ENCODE measurements around the gene FAM90A1.
A peak's percentile ranks its signal among the peaks of the same experiment; 100 is the strongest.
"Not testable (repeated sequence)": the region's sequence is repeated elsewhere in the genome, so short reads cannot be mapped to it uniquely, and the experiment has no call there.

The FAM90A1 gene

GRCh38 chr12:8233300-8233855, 6.0 kb upstream of the FAM90A1 start:
- DNase-seq (ENCODE audit: low read depth in 2 of 2): not testable (repeated sequence)

GRCh38 chr12:8231666-8232608, 4.5 kb upstream of the FAM90A1 start:
- DNase-seq (ENCODE audit: low read depth in 2 of 2): peak; percentile 54 to 67

GRCh38 chr12:8231049-8231448, 3.6 kb upstream of the FAM90A1 start:
- not testable (repeated sequence) for DNase-seq (ENCODE audit: low read depth in 2 of 2)

GRCh38 chr12:8229486-8229885, 2.1 kb upstream of the FAM90A1 start:
- not testable (repeated sequence) for DNase-seq (ENCODE audit: low read depth in 2 of 2)

GRCh38 chr12:8228607-8229006, 1.2 kb upstream of the FAM90A1 start:
- DNase-seq (ENCODE audit: low read depth in 2 of 2): not testable (repeated sequence)

- not testable (repeated sequence) for DNase-seq (ENCODE audit: low read depth in 2 of 2)
Measured at GRCh38 chr12:8227732-8228077, 287 bp upstream of the FAM90A1 start.

GRCh38 chr12:8226355-8226754, 1.1 kb downstream of the FAM90A1 start:
- DNase-seq (ENCODE audit: low read depth in 2 of 2): no peak

- not testable (repeated sequence) for DNase-seq (ENCODE audit: low read depth in 2 of 2)
Measured at GRCh38 chr12:8224782-8225181, 2.6 kb downstream of the FAM90A1 start.

GRCh38 chr12:8223646-8224045, 3.8 kb downstream of the FAM90A1 start:
- not testable (repeated sequence) for DNase-seq (ENCODE audit: low read depth in 2 of 2)

GRCh38 chr12:8222303-8222702, 5.1 kb downstream of the FAM90A1 start:
- DNase-seq (ENCODE audit: low read depth in 2 of 2): not testable (repeated sequence)

GRCh38 chr12:8221844-8222243, 5.6 kb downstream of the FAM90A1 start:
- DNase-seq (ENCODE audit: low read depth in 2 of 2): not testable (repeated sequence)

- not testable (repeated sequence) for DNase-seq (ENCODE audit: low read depth in 2 of 2)
Measured at GRCh38 chr12:8221375-8221774, 6.0 kb downstream of the FAM90A1 start.

- DNase-seq (ENCODE audit: low read depth in 2 of 2): not testable (repeated sequence)
Measured at GRCh38 chr12:8218711-8219382, 8.6 kb downstream of the FAM90A1 start.

GRCh38 chr12:8197685-8198308, 29.6 kb downstream of the FAM90A1 start:
- not testable (repeated sequence) for DNase-seq (ENCODE audit: low read depth in 2 of 2)

- not testable (repeated sequence) for DNase-seq (ENCODE audit: low read depth in 2 of 2)
Measured at GRCh38 chr12:8188088-8188487, 39.3 kb downstream of the FAM90A1 start.

GRCh38 chr12:8184206-8184605, 43.2 kb downstream of the FAM90A1 start:
- DNase-seq (ENCODE audit: low read depth in 2 of 2): not testable (repeated sequence)

GRCh38 chr12:8183346-8183745, 44.1 kb downstream of the FAM90A1 start:
- not testable (repeated sequence) for DNase-seq (ENCODE audit: low read depth in 2 of 2)

- not testable (repeated sequence) for DNase-seq (ENCODE audit: low read depth in 2 of 2)
Measured at GRCh38 chr12:8182923-8183322, 44.5 kb downstream of the FAM90A1 start.

- not testable (repeated sequence) for DNase-seq (ENCODE audit: low read depth in 2 of 2)
Measured at GRCh38 chr12:8181271-8181670, 46.1 kb downstream of the FAM90A1 start.

- DNase-seq (ENCODE audit: low read depth in 2 of 2): peak; percentile 41 to 72
Measured at GRCh38 chr12:8179989-8180585, 47.3 kb downstream of the FAM90A1 start.

GRCh38 chr12:8172911-8173310, 54.5 kb downstream of the FAM90A1 start:
- DNase-seq (ENCODE audit: low read depth in 2 of 2): not testable (repeated sequence)

Measured in stimulated activated CD4-positive, alpha-beta T cell treated with anti-CD3 and anti-CD28 coated beads, Interleukin-15, amount 100 ng/mL, for 48 hours (primary cell).